ENCODE data around the gene SAFB2. TPM values are rescaled to one million over a fixed set of nuclear protein-coding genes. Genes with fewer than 3 reads are reported as not detected.

Gene SAFB2
- total RNA-seq, 1 donor: 38.0 TPM

- Histone ChIP-seq H3K4me3 (ENCODE audit: insufficient read depth, low read length) (no peak overlapping the region), H3K27ac (ENCODE audit: low read depth, low read length) (no peak overlapping the region), H4K20me1 (ENCODE audit: insufficient read depth, low read length) (peaks cover under 1% of the 10 kb centered on the region), H3K79me2 (ENCODE audit: insufficient read depth, low read length) (no peaks in the 10 kb centered on the region), H3K4me1 (ENCODE audit: insufficient read depth, low read length) (no peaks in the 10 kb centered on the region), H3K36me3 (ENCODE audit: insufficient read depth, low read length) (no peaks in the 10 kb centered on the region), H3K9me3 (ENCODE audit: low read depth, low read length) (no peaks in the 10 kb centered on the region), H2AFZ (ENCODE audit: low read length) (no peak overlapping the region), H3K4me2 (ENCODE audit: insufficient read depth, low read length) (no peak overlapping the region), H3K27me3 (ENCODE audit: insufficient read depth, low read length) (peaks cover 5% of the 10 kb centered on the region)
- no peak for DNase-seq (ENCODE audit: insufficient read length, low spot score, missing footprints)
- TF ChIP-seq CTCF (IDR thresholded peaks at IDR 0.05; ENCODE audit: extremely low read depth, low read depth, low read length): no peak
Measured at GRCh38 chr19:5572556-5573286, 49.9 kb downstream of the SAFB2 start.

GRCh38 chr19:5571777-5572176 is 50.8 kb downstream of the SAFB2 start:
- no peak for TF ChIP-seq CTCF (IDR thresholded peaks at IDR 0.05; ENCODE audit: extremely low read depth, low read depth, low read length)
- Histone ChIP-seq H3K9me3 (ENCODE audit: low read depth, low read length) (no peaks in the 10 kb centered on the region), H3K4me2 (ENCODE audit: insufficient read depth, low read length) (no peak overlapping the region)

GRCh38 chr19:5567970-5568407 is 54.6 kb downstream of the SAFB2 start:
- Histone ChIP-seq H3K4me3 (ENCODE audit: insufficient read depth, low read length) (no peak overlapping the region), H3K27me3 (ENCODE audit: insufficient read depth, low read length) (peaks cover 20% of the 10 kb centered on the region), H3K36me3 (ENCODE audit: insufficient read depth, low read length) (no peaks in the 10 kb centered on the region), H3K9me3 (ENCODE audit: low read depth, low read length) (no peaks in the 10 kb centered on the region), H3K4me2 (ENCODE audit: insufficient read depth, low read length) (no peak overlapping the region), H4K20me1 (ENCODE audit: insufficient read depth, low read length) (no peaks in the 10 kb centered on the region), H3K27ac (ENCODE audit: low read depth, low read length) (no peak overlapping the region), H3K79me2 (ENCODE audit: insufficient read depth, low read length) (no peaks in the 10 kb centered on the region), H2AFZ (ENCODE audit: low read length) (no peak overlapping the region), H3K4me1 (ENCODE audit: insufficient read depth, low read length) (no peaks in the 10 kb centered on the region)
- TF ChIP-seq CTCF (IDR thresholded peaks at IDR 0.05; ENCODE audit: extremely low read depth, low read depth, low read length): no peak
- peak; percentile 57 for DNase-seq (ENCODE audit: insufficient read length, low spot score, missing footprints)

More at GRCh38 chr19:5571777-5572176, 50.8 kb downstream of the SAFB2 start:
- no peak overlapping the region for H3K27ac ChIP-seq (ENCODE audit: low read depth, low read length)
- peak; percentile 31 for DNase-seq (ENCODE audit: insufficient read length, low spot score, missing footprints)
- H3K36me3 ChIP-seq (ENCODE audit: insufficient read depth, low read length): no peaks in the 10 kb centered on the region
- H2AFZ ChIP-seq (ENCODE audit: low read length): no peak overlapping the region
- H3K27me3 ChIP-seq (ENCODE audit: insufficient read depth, low read length): peaks cover 12% of the 10 kb centered on the region
- no peaks in the 10 kb centered on the region for H4K20me1 ChIP-seq (ENCODE audit: insufficient read depth, low read length)
- no peaks in the 10 kb centered on the region for H3K4me1 ChIP-seq (ENCODE audit: insufficient read depth, low read length)
- H3K4me3 ChIP-seq (ENCODE audit: insufficient read depth, low read length): no peak overlapping the region
- no peaks in the 10 kb centered on the region for H3K79me2 ChIP-seq (ENCODE audit: insufficient read depth, low read length)

GRCh38 chr19:5567360-5567969 is 55.1 kb downstream of the SAFB2 start, which contains the start of gene TINCR:
TINCR (minus strand) TSS chr19:5567953.
- Histone ChIP-seq H3K36me3 (ENCODE audit: insufficient read depth, low read length) (no peaks in the 10 kb centered on the region), H3K27me3 (ENCODE audit: insufficient read depth, low read length) (peaks cover 20% of the 10 kb centered on the region), H3K4me3 (ENCODE audit: insufficient read depth, low read length) (no peak within 1 kb of the TSS), H3K27ac (ENCODE audit: low read depth, low read length) (no peak within 1 kb of the TSS), H3K79me2 (ENCODE audit: insufficient read depth, low read length) (no peaks in the 10 kb centered on the region), H2AFZ (ENCODE audit: low read length) (no peak within 1 kb of the TSS), H3K9me3 (ENCODE audit: low read depth, low read length) (no peaks in the 10 kb centered on the region), H4K20me1 (ENCODE audit: insufficient read depth, low read length) (no peaks in the 10 kb centered on the region), H3K4me2 (ENCODE audit: insufficient read depth, low read length) (no peak within 1 kb of the TSS), H3K4me1 (ENCODE audit: insufficient read depth, low read length) (no peaks in the 10 kb centered on the region)
- no peak for TF ChIP-seq CTCF (IDR thresholded peaks at IDR 0.05; ENCODE audit: extremely low read depth, low read depth, low read length)
- DNase-seq (ENCODE audit: insufficient read length, low spot score, missing footprints): peak; percentile 54
